Neural crest cell (in vitro differentiated cells): ENCODE measurements around the gene SLC25A30. TPM values are rescaled to one million over a fixed set of nuclear protein-coding genes. Genes with fewer than 3 reads are reported as not detected.

ENCODE experiments used
- DNase-seq: peaks from one replicate; pipeline ENCODE4 v3.0.0; 2021; ENCODE audit warnings: low read depth, mixed read lengths, low spot score
- H3K27ac Mint-ChIP-seq: one replicate; pipeline ENCODE4 v1.8.0; 2021; ENCODE audit warnings: mild to moderate bottlenecking, mixed read lengths; ENCODE audit not compliant: unreplicated experiment
- H3K27me3 Mint-ChIP-seq: 2 replicates; pipeline ENCODE4 v1.8.0; 2021; ENCODE audit warnings: low read depth, mild to moderate bottlenecking, mixed read lengths
- H3K36me3 Mint-ChIP-seq: 2 replicates; pipeline ENCODE4 v1.8.0; 2021; ENCODE audit warnings: low read depth, mild to moderate bottlenecking, mixed read lengths
- H3K4me1 Mint-ChIP-seq: 2 replicates; pipeline ENCODE4 v1.8.0; 2021; ENCODE audit warnings: mixed read lengths
- H3K4me3 Mint-ChIP-seq: one replicate; pipeline ENCODE4 v1.8.0; 2021; ENCODE audit warnings: mild to moderate bottlenecking, mixed read lengths
- H3K9me3 Mint-ChIP-seq: 2 replicates; pipeline ENCODE4 v1.8.0; 2021; ENCODE audit warnings: mixed read lengths
- CTCF ChIP-seq: fragments of 200-600 bp; sonication (generic); conservative IDR thresholded peaks from 2 replicates; pipeline ENCODE4 v1.5.0; 2021; ENCODE audit warnings: antibody characterized with exemption, mild to moderate bottlenecking
- total RNA-seq: library from RNA; stranded (reverse); gene quantifications from 2 replicates; pipeline ENCODE4 v1.2.1, GENCODE V29; 2021

Gene SLC25A30
- total RNA-seq, 1 donor from 2014 or later: 14.0 TPM

GRCh38 chr13:45367358-45367757 lies 50.8 kb downstream of the SLC25A30 start:
- Mint-ChIP-seq H3K9me3 (peaks cover 6% of the 10 kb centered on the region), H3K27me3 (no peaks in the 10 kb centered on the region), H3K36me3 (peaks cover 20% of the 10 kb centered on the region), H3K4me3 (no peak overlapping the region), H3K4me1 (peaks cover 24% of the 10 kb centered on the region), H3K27ac (no peak overlapping the region)
- no peak for TF ChIP-seq CTCF
- no peak for DNase-seq

DNA sequence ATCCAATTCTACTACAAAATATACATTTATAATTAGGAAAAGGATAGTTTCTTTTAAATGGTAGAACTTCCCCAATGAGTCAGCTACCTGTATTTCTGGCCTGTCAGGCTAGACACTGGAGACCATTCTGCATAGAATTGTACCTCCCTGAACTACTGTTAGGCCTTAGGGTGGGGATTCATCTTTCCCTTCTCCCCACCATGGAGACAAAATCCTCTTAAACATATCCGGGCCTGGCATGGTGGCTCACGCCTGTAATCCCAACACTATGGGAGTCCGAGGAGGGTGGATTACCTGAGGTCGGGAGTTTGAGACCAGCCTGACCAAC lies 52.7 kb downstream of the SLC25A30 start:
- Mint-ChIP-seq H3K27ac (no peak overlapping the region), H3K4me1 (peaks cover 9% of the 10 kb centered on the region), H3K27me3 (no peaks in the 10 kb centered on the region), H3K9me3 (peaks cover 8% of the 10 kb centered on the region), H3K36me3 (peaks cover 23% of the 10 kb centered on the region), H3K4me3 (no peak overlapping the region)
- DNase-seq: no peak
- TF ChIP-seq CTCF: no peak

GRCh38 chr13:45364876-45365557 lies 53.2 kb downstream of the SLC25A30 start:
- Mint-ChIP-seq H3K36me3 (peaks cover 23% of the 10 kb centered on the region), H3K27ac (no peak overlapping the region), H3K4me1 (peaks cover 9% of the 10 kb centered on the region), H3K9me3 (peaks cover 8% of the 10 kb centered on the region), H3K27me3 (no peaks in the 10 kb centered on the region), H3K4me3 (no peak overlapping the region)
- no peak for TF ChIP-seq CTCF
- DNase-seq: no peak

DNA sequence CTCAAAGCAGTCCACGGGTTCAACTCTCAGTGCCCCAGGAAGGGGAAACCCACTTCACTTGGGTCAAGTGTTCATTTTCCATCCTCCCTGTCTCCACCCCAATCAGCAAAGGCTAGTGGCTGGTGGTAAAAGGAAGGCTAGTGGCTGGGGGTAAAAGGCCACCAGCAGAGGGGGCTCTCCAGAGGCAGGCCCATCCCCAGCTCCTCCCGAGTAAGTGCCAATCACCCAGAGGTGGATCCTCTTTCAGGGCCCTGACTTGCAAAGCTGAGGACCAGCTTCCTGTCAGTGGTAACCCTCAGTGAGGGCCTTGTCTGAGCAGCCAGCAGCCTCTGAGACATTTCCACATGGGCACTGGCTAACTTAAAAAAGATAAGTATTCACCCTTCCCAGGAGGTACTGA lies 55.2 kb downstream of the SLC25A30 start:
- no peak for DNase-seq
- Mint-ChIP-seq H3K9me3 (peaks cover 8% of the 10 kb centered on the region), H3K27me3 (no peaks in the 10 kb centered on the region), H3K36me3 (peaks cover 28% of the 10 kb centered on the region), H3K4me1 (peaks cover 3% of the 10 kb centered on the region), H3K27ac (no peak overlapping the region), H3K4me3 (no peak overlapping the region)
- TF ChIP-seq CTCF: no peak

GRCh38 chr13:45361596-45362206 lies 56.5 kb downstream of the SLC25A30 start:
- H3K27ac Mint-ChIP-seq: no peak overlapping the region

More at GRCh38 chr13:45361596-45362206, 56.5 kb downstream of the SLC25A30 start:
- no peak overlapping the region for H3K4me3 Mint-ChIP-seq
- TF ChIP-seq CTCF: no peak
- H3K4me1 Mint-ChIP-seq: no peaks in the 10 kb centered on the region
- DNase-seq: no peak
- H3K9me3 Mint-ChIP-seq: peaks cover 8% of the 10 kb centered on the region
- no peaks in the 10 kb centered on the region for H3K27me3 Mint-ChIP-seq
- H3K36me3 Mint-ChIP-seq: peaks cover 32% of the 10 kb centered on the region
